ENCODE data around the gene CIB4.

Gene CIB4

GRCh38 chr2:26645762-26646161 lies 4.6 kb upstream of the CIB4 start:
- no peak for TF ChIP-seq CTCF (IDR thresholded peaks at IDR 0.05; ENCODE audit: low read depth, low read length)
- Histone ChIP-seq H3K27me3 (ENCODE audit: insufficient read depth, low read depth, severe bottlenecking) (no peaks in the 10 kb centered on the region), H3K4me3 (ENCODE audit: low read depth, low read length) (no peak overlapping the region), H3K9me3 (ENCODE audit: severe bottlenecking) (peaks cover 5% of the 10 kb centered on the region), H3K36me3 (no peaks in the 10 kb centered on the region), H3K27ac (no peak overlapping the region)
- no peak for DNase-seq

GRCh38 chr2:26644188-26644835 lies 3.1 kb upstream of the CIB4 start:
- no peak for TF ChIP-seq CTCF (IDR thresholded peaks at IDR 0.05; ENCODE audit: low read depth, low read length)
- Histone ChIP-seq H3K27ac (no peak overlapping the region), H3K36me3 (no peaks in the 10 kb centered on the region), H3K27me3 (ENCODE audit: insufficient read depth, low read depth, severe bottlenecking) (no peaks in the 10 kb centered on the region), H3K9me3 (ENCODE audit: severe bottlenecking) (no peaks in the 10 kb centered on the region), H3K4me3 (ENCODE audit: low read depth, low read length) (no peak overlapping the region)
- DNase-seq, result no peak

- H3K4me3 ChIP-seq (ENCODE audit: low read depth, low read length), result no peak overlapping the region
- no peak overlapping the region for H3K27ac ChIP-seq
- H3K9me3 ChIP-seq (ENCODE audit: severe bottlenecking), result no peaks in the 10 kb centered on the region
- no peak for TF ChIP-seq CTCF (IDR thresholded peaks at IDR 0.05; ENCODE audit: low read depth, low read length)
- no peak for DNase-seq
- H3K36me3 ChIP-seq, result no peaks in the 10 kb centered on the region
- no peaks in the 10 kb centered on the region for H3K27me3 ChIP-seq (ENCODE audit: insufficient read depth, low read depth, severe bottlenecking)
Observed at GRCh38 chr2:26642429-26642828, 1.3 kb upstream of the CIB4 start.

- Histone ChIP-seq H3K27me3 (ENCODE audit: insufficient read depth, low read depth, severe bottlenecking) (no peaks in the 10 kb centered on the region), H3K4me3 (ENCODE audit: low read depth, low read length) (no peak overlapping the region), H3K27ac (no peak overlapping the region), H3K9me3 (ENCODE audit: severe bottlenecking) (no peaks in the 10 kb centered on the region), H3K36me3 (no peaks in the 10 kb centered on the region)
- TF ChIP-seq CTCF (IDR thresholded peaks at IDR 0.05; ENCODE audit: low read depth, low read length), result no peak
- DNase-seq, result no peak
Observed at GRCh38 chr2:26640331-26640745, 828 bp downstream of the CIB4 start.

GRCh38 chr2:26639685-26640243 lies 1.4 kb downstream of the CIB4 start:
- H3K27me3 ChIP-seq (ENCODE audit: insufficient read depth, low read depth, severe bottlenecking), result no peaks in the 10 kb centered on the region
- H3K27ac ChIP-seq, result no peak overlapping the region
- no peak overlapping the region for H3K4me3 ChIP-seq (ENCODE audit: low read depth, low read length)
- DNase-seq, result no peak
- no peak for TF ChIP-seq CTCF (IDR thresholded peaks at IDR 0.05; ENCODE audit: low read depth, low read length)
- no peaks in the 10 kb centered on the region for H3K9me3 ChIP-seq (ENCODE audit: severe bottlenecking)
- H3K36me3 ChIP-seq, result no peaks in the 10 kb centered on the region

All from WERI-Rb-1 (cell line).